CD1c-positive myeloid dendritic cell (primary cell): ENCODE measurements around the gene DET1.
"Not testable (repeated sequence)": the region's sequence is repeated elsewhere in the genome, so short reads cannot be mapped to it uniquely, and the experiment has no call there.

Experiments used
- DNase-seq: peaks from one replicate; pipeline ENCODE4 v3.0.0-alpha.2; 2016; ENCODE audit errors: extremely low spot score

The DET1 gene

DNA sequence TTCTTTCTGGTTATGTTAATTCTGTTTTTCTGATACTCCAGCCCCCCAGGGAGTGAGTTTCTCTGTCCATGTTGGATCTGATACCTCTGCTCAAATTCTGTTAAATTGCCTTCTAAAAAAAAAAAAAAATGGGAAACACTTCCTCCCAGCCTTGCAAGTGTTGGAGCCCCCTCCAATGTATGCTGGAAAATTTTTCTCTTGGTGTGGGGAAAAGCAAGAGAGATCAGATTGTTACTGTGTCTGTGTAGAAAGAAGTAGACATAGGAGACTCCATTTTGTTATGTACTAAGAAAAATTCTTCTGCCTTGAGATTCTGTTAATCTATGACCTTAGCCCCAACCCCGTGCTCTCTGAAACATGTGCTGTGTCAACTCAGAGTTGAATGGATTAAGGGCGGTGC, 6.1 kb downstream of the DET1 start:
- not testable (repeated sequence) for DNase-seq

DNA sequence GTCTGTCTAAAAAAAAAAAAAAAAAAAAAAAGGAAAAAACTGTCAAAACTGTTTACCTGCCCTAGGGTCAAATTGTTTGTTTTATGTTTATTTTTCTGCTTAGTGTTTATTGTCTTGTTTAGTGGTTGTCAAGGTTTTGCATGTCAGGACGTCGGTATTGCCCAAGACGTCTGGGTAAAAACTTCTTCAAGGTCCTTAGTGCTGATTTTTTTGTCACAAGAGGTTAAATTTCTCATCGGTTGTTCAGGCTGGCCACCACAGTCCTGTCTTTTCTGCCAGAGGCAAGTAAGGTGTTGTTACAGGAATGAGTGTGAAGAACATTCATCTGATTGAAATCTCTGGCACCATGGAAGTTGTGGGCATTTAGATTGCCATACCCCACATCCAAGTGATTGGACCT, 7.0 kb downstream of the DET1 start:
- no peak for DNase-seq

GRCh38 chr15:88538972-88539371, 7.5 kb downstream of the DET1 start:
- no peak for DNase-seq

DNA sequence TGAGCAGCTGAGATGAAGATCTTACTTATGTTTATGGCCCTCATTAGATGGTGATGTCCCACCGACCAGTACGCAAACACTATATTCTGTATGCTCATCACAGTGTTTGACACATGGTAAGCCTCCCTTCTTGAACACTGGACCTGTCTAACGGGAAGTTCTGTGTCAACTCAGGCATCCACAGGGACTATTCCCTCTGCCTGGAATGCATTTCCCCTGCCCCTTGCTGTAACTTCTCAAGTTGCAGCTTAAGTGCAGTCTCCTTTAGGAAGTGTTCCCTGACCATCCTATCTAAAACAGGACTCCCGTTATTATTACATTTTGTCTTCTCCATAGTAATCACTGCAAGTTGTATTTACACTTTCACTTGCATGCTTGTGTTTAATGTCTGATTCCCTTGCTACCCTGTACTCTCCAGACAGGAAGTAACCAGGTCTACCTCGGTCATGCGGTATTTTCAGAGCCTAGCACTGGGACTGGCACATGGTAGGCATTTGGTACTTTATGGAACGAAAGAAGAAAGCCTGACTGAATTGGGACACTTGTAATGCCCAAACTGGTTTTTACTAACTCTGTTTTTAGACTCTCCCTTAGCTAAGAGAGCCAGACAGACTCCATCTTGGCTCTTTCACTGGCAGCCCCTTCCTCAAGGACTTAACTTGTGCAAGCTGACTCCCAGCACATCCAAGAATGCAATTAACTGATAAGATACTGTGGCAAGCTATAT, 8.7 kb downstream of the DET1 start:
- DNase-seq: no peak

DNA sequence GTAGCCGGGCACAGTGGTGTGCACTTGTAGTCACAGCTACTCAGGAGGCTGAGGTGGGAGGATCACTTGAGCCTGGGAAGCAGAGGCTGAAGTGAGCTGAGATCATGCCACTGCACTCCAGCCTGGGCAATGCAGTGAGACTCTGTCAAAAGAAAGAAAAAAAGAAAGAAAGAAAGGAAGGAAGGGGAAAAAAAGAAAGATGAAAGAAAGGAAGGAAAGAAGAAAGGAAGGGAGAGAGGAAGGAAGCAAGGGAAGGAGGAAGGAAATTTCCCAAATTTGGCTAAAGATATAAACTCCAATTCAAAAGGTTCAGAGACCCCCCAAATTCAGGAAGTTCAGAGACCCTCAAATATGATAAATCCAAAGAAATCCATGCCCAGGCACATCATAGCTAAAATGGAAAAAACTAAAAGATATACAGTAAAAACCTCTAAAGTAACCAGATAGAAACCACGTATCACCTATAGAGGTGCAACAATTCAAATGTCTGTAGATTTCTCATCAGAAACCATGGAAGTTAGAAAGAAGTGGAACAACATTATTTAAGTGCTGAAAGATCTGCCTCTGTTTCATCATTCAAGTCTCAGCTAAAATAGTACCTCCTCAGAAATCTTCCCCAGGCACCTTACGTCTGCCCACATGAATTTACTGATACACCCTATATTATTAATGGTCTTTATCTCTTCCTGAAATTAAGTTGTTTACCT, 10.7 kb downstream of the DET1 start:
- DNase-seq: no peak

- DNase-seq: no peak
These were observed 11.4 kb downstream of the DET1 start for GRCh38 chr15:88535100-88535499.

GRCh38 chr15:88533376-88533775, 13.1 kb downstream of the DET1 start:
- DNase-seq: no peak

DNA sequence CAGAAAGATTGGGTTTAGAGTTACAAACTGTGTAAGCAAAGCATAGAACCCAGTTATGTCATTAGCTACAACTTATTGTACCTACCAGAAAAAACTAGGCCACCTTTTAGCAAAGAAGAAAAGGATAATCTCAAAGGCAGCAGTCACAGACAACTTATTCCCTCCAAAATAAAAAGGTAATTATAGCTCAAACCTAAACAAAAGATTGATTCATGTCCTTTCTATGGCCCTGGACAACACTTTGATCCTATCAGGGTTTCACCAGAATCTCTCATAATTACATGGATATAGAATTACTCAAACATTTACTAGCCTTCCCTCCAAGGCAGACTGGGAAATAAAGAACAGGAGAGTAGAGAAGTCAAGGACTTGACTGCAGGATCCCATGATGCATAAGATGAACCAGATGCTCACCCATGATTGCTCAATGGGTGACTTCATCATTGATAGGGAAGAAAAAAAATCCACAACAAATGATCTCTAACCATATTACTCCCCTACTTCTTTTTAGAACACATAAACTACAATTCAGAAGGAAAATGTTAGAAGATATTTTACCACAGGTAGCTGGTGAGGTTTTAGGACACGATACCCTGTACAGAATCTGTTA, 17.4 kb downstream of the DET1 start:
- no peak for DNase-seq

- no peak for DNase-seq
These were observed 20.1 kb downstream of the DET1 start for GRCh38 chr15:88526247-88526879.

DNA sequence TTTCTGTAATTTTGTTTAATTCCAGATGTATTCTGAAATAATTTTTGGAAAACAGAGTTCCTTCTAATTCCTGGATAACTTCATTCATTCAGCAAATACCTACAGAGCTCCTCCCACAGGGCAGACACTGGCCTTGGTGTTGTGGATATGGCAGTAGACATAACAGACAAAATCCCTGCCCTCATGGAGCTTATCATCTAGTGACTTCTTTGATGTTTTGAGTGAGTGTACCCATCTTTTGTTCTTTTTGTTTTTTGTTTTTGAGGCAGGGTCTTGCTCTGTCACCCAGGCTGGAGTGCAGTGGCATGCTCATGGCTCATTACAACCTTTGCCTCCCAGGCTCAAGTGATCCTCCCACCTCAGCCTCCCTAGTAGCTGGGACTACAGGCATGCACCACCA, 21.1 kb downstream of the DET1 start:
- DNase-seq: no peak

DNA sequence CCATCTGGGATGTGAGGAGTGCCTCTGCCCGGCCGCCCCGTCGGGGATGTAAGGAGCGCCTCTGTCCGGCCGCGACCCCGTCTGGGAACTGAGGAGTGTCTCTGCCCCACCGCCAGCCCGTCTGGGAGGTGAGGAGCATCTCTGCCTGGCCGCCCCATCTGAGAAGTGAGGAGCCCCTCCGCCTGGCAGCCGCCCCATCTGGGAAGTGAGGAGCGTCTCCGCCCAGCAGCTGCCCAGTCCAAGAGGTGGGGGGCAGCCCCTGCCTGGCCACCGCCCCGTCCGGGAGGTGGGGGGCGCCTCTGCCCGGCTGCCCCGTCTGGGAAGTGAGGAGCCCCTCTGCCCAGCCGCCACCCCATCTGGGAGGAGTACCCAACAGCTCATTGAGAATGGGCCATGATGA, 22.4 kb downstream of the DET1 start:
- DNase-seq: not testable (repeated sequence)

DNA sequence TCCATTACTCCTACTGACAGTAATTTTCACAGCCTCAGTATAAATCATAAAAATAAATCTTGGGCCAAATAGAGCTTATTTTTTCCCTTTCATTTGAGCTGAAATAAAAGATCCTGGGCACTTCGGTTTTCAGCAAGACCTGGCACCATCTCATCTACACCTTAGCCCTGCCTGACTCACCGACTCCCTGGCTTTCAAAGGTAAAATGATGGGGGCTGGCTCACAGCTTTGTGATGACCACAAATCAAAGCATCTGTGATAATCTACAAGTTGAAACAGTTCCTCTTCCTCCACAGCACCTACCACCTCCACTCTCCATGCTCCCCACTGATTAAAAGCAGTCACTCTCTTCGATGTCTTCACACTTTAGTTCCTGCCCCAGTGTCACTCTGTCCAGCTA, 27.6 kb downstream of the DET1 start:
- no peak for DNase-seq

DNA sequence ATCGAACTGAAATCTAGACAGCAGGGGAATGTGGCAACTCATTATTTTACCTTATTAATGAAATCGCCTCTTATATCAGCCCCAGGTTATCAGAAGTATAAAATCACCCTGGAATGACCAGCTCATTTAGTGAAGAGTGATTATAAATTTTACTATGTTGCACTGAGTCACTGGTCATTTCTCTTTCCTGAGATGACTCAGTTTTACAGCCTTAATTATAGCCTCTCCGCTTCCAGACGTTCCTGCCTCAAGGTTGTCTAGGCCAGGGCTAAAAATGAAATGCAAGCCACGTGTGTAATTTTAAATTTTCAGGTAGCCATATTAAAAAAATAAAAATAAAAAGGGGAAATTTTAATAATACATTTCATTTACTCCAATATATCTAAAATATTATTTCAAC, 33.3 kb downstream of the DET1 start:
- no peak for DNase-seq

DNA sequence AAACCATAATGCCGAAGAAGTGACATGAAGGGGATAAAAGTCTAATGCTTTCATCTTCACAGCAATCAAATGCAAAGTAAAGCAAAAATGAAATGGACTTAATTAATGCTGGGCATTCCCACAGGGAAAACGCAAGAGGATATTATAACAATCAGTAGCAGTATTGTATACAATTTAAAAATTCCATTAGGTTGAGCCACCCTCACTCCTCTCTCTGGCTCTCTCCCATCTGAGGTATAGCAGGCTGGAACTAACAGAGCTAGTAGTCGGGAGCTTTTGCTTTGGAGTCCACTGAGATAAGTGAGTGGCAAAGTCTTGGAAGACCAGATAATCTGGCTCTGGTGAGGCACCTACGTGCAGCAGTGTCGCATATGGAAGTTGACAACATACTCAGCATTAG, 33.9 kb downstream of the DET1 start:
- no peak for DNase-seq

DNA sequence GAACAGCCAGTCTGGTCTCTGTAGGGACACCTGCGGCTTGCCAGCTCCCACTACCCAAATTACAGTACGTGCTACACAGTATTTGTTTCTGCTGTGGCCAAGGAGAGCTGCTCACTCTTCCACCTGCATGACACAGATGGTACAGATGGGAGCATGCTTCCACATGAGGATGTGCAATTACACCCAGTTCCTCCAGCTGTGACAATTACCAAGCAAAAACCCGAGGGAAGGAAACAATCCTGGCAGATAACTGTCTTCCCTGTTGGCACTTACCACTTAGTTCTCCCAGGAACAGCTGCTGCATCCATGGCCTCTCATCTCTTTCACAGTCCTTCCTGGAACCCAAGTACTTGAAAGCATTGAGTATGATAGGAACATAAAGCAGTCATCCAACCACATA, 34.4 kb downstream of the DET1 start:
- DNase-seq: no peak

DNA sequence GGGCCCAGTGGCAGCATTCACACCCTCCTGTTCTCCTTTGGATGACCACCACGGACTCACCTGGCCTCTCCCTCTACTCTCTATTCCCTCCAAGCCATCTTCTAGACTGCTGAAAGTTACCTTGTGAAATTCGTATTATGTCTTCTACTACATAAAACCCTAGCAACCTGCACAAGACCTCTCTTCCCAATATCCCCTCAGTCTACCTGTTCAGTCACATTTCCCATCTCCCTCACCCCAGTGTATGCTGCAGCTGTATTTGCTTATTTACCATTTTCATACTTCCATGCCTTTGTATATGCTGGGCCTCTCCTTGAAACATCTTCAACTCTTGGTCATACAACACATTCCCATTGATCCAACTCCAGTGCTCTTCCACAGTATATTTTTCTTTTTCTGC, 35.3 kb downstream of the DET1 start:
- no peak for DNase-seq

GRCh38 chr15:88509964-88510363, 36.5 kb downstream of the DET1 start:
- no peak for DNase-seq

DNA sequence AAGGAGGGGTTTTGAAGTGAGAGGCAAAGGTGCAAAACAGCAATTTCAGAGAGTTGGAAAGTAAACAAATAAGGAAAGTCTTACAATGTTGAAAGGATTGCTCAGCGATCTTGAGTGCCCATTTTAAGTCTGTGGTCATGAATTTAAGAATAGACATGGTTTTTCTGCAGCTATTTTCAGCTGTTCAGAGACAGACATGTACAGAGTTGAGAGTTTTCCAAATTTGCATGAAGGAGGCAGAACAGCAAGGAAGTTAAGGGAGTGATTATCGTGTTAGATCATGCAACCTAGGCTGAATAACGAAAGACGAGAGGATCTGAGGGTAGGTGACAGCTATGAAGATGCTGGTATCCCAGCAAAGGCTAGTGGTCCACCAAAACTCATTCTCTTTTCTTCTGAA, 37.2 kb downstream of the DET1 start:
- no peak for DNase-seq

- DNase-seq: no peak
These were observed 39.9 kb downstream of the DET1 start for GRCh38 chr15:88506628-88507027.

- no peak for DNase-seq
These were observed 40.8 kb downstream of the DET1 start for GRCh38 chr15:88505721-88506120.

- no peak for DNase-seq
These were observed 42.0 kb downstream of the DET1 start for GRCh38 chr15:88504445-88504844.

DNA sequence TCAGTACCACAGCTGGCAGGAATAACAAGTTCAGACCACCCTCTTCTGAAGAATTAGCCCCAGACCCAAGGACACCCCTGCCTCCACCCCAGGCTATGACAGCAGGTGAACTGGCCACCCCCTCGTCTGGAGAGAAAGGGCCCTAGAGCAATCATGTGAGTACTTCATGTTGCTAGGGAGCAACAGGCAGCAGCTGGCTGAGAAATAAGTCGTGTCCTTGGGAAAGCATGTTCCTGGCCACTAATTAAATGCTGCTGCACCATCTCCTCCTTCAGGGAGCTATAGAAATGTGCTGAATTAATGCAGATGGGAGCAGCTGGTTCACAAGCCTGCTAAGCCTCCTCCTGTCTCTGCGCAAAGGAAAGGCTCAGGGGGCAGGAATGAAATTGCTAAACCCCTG, 47.5 kb downstream of the DET1 start:
- no peak for DNase-seq
